GM18507 (cell line): ENCODE data around the gene PIK3R6.

Experiments used
- DNase-seq: peaks from one replicate; pipeline ENCODE4 v3.0.0; 2011; ENCODE audit warnings: low read depth; ENCODE audit not compliant: insufficient read length; ENCODE audit errors: extremely low spot score
- FAIRE-seq: peaks from 2 replicates; lab custom pipeline; 2011; peaks lifted over from hg19 to GRCh38; lab: Jason Lieb, UNC

The PIK3R6 gene

DNA sequence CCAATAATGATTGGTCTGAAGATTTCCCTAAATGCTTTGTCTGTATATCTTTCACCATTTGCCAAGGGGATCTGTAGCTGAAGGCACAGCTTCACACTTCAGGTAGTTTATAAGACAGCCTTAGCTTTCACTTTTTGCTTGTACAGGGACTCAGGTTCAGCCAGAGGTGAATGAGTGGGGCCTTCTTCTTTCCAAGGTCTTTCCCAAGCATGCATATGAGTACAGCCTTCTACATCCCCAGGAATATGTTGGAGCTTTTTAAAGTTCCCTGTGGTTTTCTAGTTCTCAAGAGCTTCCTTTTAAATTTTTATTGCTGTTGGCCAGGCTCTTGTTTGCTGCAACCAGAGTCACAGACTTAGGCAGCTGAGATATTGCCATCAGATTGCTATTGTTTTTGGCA lies 91.2 kb downstream of the PIK3R6 start:
- FAIRE-seq, result no peak
- DNase-seq, result no peak

- FAIRE-seq, result no peak
These were observed 100.7 kb downstream of the PIK3R6 start for GRCh38 chr17:8766731-8767130.

DNA sequence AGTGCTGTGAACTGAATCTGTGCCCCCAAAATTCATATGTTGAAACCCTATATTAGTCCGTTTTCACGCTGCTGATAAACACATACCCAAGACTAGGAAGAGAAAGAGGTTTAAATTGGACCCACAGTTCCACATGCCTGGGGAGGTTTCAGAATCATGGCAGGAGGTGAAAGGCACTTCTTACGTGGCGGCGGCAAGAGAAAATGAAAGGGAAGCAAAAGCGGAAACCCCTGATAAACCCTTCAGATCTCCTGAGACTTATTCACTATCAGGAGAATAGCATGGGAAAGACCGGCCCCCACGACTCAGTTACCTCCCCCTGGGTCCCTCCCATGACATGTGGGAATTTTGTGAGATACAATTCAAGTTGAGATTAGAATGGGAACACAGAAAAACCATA lies 105.5 kb downstream of the PIK3R6 start:
- FAIRE-seq, result no peak
- no peak for DNase-seq

More at GRCh38 chr17:8766731-8767130, 100.7 kb downstream of the PIK3R6 start:
- DNase-seq, result no peak

DNA sequence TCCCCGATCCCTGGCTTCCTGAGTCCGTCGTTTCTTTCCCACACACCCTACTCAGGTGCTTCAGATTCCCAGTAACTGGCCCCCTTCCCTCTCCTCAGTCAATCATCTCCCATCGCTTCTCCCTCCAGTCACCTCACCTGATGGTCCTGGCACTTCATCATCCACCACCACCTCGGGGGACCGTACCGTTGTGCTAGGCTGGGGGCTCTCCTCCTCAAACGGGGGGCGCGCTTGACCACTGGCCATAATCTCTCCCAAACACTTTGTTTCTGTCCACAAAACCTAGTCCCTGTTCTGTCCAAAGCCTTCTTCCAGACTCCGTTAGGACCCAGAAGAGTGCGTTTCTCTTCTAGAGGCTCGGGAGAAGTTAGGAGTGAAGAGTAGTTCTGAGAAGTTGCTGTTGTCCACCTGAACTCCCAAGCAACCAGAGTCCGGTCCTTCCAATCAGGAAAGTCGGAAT lies 109.3 kb downstream of the PIK3R6 start, which contains the start of gene SPDYE4:
TSS of gene SPDYE4 (minus strand) at position 410 of the 460 bp plus-strand sequence. CDS start at position 246, 164 bp downstream.
- no peak for DNase-seq
- no peak for FAIRE-seq

DNA sequence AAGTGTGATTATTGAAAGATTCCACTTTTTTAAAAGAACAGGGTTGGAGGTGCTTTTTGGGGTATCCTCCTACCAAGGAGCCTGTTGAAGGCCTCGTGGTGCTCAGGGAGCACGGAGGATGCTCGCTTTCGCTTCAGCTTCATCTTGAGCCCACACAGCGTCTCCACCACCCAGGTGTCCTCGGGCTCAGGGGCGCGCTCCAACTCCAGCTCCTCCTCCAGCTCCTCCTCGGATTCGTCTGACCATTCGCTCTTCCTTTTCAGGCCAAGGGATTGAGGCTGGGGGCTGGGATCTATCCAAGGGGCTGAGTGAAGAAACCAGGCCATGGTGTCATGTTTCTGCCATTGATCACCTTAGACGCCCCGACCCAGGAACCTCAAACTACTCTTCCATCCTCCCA lies 110.3 kb downstream of the PIK3R6 start:
- FAIRE-seq (no peak), DNase-seq (no peak)

DNA sequence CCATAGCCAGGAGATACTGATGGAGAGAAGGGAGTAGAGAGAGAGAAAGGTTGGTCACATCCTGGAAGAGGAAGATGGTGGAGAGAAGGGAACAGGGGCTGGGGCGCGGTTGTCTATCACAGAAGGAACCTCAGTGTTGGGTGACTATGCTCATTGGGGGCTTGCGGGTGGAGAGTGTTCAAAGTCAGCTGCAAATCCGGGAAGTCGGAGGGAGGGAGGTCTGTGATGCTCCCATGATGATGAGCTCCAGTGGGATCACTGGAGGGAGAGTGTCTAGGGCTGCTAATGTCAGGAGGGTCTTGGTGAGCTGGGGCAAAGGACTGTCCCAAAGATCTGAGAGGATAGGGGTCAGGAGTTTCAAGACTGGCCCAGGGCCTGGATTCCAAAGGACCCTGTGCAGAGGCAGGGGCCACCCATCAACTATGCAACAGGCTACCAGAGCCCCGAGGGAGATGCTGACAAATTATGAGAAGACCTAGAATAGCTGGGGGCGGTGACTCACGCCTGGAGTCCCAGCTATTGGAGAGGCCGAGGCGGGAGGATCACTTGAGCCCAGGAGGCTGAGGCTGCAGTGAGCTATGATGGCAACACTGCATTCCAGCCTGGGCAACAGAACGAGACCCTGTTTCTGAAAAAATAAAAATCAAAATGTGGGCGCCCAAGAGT lies 111.8 kb downstream of the PIK3R6 start:
- DNase-seq, result no peak
- no peak for FAIRE-seq

- FAIRE-seq, result no peak
- DNase-seq, result no peak
These were observed 112.6 kb downstream of the PIK3R6 start for GRCh38 chr17:8754890-8755289.

- FAIRE-seq, result peak; percentile 77
- no peak for DNase-seq
These were observed 113.5 kb downstream of the PIK3R6 start for GRCh38 chr17:8753976-8754440.

DNA sequence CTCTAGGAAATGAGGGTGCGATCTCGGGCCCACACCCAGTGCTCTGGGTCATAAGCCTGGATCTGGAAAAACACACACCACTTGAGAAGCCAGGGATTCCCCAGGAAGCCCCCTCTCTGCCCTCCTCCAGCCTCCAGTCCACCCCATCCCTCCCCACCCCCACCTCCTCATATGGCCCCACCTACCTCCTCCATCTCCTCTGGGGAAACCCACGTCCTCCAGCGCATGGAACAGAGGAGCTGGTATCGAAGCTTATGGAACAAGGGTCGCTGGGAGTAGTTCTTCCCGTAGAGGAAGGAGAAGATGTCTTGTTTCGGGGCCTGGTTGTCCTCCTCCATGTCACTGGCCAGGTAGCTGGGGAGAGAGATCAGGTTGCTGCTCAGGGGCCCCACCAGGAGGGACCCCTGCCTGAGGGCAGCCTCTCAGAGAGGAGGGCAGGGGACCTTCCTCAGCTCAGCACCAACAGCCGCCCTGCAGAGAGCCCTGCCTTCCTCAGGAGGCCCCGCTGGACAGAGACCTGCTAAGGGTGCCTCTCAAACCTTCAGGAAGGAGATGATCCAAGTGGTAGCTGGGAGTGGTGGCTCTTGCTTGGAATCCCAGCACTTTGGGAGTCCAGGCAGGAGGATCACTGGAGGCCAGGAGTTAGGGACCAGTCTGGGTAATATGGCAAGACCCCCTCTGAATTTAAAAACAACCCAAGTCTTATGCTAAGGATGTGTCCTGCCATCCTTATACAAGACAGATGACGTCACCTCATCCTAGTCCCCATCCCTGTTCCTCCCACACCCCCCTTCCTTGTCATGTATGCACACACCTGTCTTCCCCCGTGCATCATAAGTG lies 114.1 kb downstream of the PIK3R6 start:
- no peak for DNase-seq
- no peak for FAIRE-seq
